Fibroblast of upper back skin (primary cell): ENCODE measurements around the gene TKFC.

Source experiments
- DNase-seq: peaks from one replicate; pipeline ENCODE4 v3.0.0-alpha.2; 2013

TKFC gene

DNA sequence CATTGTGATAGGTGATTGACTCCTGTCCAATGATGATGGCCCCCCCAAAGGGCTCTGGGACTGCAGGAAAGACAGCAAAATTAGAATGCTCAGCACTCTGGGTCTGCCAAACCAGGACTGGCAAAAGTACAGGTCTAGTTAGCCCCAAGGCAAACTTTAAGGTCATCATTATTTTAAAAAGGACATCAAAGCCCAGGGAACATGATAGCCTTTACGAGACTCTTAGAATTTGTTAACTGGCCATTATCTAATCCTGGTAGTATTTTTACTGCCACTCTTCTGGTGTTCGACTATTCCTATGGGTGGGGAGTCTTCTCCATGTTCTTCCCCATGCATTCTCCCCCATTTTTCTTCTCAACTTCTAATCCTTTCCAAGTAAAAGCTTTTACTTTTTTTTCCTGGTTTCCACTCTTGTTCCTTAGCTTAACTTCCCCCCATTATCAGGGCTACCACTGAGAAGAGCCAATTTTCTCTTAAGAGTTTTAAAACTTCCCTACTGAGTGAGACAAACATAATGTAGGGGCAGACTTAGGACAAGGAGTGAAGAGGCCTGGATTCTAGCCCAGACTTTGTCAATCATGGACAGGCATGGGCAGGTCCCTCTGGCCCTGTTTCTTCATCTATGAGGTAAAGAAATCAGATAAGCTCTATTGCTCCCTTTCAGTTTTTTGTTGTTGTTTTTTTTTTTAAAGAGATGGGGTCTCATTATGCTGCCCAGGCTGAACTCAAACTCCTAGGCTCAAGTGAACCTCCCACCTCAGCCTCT lies 7.2 kb upstream of the TKFC start:
- DNase-seq = no peak

DNA sequence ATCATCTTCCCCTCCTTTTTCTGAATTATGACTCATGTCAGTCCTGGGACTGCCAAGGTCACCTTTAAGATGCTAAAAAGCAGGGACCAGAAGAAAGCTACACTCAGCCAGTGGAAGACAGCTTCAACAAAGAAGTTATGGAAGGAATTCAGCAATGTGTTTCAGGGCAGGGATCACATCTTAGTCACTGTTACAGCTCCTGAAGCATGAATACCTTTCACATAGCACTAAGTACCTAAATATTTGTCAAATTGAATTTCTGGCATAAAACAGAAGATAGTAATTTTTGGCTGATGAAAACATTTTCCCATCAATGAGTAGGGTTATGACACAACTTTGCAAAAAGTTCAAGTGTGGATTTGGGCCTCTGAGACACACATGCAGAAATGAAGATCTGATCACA lies 5.4 kb upstream of the TKFC start:
- DNase-seq = peak; percentile 58

DNA sequence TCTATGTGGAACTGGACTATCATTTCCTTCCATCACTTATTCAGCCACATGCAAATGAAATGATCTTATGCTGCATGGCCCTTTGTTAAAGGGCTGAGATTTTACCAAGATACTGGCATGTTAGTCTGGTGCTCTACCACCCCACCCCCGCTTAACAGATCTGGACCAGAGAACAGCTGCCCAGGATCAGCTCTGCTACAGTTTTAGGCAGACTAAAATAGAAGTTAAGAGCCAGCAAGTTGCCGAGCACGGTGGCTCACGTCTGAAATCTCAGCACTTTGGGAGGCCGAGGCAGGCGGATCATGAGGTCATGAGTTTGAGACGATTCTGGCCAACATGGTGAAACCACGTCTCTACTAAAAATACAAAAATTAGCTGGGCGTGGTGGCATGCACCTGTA lies 4.7 kb upstream of the TKFC start:
- DNase-seq = no peak

DNA sequence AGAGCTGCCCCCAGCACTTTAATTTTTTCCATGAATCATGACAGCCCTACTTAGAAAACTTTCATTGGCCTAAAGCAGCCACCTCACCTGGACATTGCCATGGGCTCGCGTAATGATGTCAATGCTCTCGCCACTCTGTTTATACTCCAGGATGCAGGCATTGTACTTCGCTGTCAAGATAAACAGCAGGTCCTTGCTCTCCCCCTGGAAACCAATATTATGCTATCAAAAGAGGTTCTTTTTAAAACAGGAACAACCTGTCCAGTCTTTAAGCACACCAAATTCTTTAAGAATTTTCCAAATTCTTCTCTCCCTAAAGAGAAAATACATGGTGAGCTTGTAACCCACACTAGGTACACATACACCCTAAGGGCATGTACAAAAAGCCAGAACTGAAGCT lies 3.2 kb upstream of the TKFC start:
- DNase-seq = no peak

DNA sequence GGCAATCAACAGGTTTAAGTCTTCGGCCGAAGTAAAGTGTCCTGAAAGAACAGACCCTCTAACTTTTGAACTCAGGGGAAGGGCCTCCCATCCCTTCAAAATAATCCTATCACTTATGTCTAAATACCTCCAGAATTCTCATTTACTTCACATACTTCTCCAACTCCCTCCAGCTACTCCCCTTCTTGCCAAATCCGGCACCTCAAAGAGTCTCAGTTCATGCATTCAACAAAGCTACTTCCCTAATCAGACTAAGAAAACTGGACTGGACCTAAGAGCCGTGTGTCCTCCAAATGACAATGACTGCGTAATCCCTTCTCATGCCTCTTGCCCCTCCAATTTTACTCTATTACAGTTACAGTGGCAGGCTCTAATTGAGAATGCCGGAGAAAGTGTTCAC lies 1.4 kb upstream of the TKFC start:
- no peak for DNase-seq

DNA sequence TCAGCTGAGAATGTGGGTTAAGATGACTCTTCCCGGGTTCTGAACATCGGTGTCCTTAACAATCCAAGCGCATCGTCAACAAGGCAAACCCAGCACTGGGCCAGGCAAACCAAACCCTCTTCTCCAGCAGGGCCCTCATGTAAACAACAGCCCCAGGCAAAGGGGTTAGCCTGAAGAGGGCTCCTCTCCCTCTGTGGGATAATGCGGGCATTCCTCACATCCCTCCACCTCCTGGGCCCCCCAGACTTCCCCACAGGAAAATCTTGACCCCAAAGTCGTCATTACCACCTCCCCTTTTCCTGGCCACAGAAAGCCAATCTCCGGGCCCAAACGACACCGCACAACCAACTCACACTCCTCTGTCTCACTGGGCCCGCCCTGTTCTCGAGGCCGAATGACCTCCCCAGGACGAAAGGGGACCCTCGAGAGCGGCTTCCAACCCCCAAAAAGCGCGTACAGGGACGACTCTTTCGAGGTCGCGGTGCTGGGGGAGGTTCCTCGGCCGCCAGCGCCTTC lies 689 bp upstream of the TKFC start:
- DNase-seq = peak; percentile 12

DNA sequence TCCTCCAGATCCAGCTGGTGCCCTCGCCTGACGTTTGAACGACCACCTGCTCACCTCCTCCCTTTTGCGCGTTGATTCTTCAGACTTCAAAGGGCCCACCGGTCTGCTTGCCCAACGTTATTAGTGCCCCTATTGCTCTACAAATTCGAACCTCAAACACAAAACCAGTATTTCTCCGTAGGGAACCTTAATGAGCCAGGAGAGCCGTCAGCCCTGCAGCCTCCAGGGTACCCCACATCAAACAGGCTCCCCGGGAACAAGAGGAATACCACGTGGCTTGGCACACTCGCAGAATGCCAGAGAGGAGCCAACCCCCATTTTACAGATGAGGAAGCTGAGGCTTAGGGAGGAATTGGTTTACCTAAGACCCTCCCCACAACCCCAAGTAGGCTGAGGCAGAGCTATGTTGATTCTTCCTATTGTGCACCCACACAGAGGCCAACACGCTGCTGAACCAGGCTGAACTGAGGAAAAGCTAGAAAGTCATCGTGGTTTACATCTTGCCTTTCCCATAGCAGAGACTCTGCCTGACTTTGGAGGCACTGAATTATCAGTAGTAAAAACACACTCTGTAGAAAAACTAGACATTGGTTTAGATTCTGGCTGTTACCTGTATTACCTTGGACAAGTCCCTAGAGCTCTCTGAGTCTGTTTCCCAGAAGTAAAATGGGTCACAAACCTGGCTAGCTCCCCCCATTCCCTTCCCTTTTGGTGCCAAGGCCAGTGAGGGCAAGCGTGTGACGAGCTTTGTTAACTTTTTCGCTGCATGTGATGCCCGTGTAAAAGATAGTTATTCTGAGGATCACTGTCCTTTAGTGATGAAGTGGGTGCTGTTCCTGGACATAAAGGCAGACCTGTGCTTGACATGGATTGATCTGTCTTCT lies 764 bp downstream of the TKFC start:
- no peak for DNase-seq

DNA sequence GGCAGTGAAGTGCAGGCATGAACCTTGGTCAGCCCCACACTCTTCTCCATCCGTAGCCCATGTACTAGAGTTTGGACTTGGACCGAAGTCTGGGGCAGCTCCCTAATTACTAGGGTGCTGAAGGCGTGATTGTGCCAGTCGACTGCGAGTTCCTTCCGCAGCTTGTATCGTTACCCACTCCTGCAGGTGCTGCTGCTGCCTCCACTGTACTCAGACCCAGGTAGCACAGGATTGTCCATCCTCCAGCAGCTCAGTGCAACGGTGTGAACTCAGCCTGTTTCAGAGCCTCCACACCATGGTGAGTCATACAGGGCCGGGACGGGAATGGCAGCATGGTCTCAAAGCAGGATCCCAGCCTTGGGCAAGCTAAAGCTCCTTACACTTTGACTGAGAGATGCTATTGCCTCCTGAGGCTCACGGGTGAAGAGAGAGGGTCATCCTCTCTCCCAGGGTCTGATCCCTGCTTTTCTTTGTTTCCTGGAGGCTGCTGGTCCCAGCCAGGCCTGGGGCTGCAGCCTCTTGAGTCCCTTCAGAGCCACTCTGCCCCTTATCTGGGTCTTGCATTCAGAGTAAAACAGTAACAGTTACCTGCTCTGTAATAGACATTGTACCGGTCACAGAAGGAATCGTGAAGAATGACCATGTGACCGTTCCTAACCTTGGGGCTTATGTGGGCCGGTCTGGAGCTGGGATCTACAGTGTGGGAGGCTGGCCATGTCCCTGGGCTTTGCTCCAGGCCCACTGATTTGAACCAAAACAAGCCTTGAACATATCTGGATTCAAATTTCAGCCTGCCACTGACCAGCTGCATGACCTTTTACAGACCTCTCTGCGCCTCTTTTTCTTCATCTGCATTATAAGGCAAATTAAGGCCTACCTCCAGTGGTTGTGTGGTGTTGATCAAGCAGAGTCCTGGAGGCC lies 1.7 kb downstream of the TKFC start:
- DNase-seq = no peak

DNA sequence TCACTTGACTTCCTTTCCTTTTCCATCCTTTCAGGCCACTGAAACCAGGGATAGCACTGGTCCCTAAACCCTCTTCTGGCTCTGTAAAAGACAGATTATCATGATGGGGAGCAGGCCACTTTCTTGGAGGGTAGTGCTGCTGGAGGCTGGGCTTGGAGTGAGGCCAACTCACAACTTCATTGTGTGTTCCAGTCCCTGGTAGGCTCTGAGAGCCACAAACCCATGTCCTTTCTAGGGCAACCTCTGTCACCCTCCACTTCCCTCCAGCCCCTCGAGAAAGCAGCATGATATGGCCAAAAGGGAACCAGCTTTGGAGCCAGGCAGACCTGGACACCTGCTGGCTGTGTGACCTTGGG lies 2.3 kb downstream of the TKFC start:
- DNase-seq = no peak

DNA sequence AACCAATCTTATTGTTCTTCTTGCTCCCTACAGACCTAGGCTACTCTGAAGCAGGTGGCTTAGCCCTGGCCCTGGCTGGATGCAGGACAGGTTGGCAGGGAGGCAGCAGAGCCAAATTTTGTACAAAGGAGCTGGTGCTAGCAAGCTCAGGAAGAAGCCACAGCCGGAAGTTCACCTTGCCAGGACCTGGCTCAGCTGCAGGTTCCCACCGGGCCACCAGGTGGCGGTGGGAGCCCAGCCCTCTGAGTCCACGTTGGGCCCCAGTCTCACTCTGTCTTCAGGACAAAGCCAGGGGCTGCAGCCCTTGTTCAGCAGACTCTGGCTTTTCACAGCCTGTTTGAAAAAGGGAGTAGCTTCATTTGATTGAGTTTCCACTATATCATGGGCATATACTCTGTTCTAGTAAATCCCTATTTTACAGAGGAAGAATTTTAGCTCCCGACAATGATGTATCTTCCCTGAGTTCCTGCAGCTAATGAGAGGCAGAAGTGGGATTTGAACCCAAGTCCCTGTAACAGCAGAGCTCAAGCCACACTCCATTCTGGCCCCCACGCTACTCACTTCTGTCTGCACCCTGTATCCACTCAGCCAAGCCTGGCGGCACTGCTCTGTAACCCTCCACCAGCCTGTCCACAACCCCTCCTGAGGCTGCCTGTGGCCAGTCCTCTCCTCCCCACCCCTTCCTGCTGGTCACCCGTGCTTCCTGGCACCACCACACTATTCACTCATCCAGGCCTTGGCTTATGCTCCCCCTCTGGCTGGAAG lies 3.3 kb downstream of the TKFC start:
- DNase-seq = peak; percentile 72

DNA sequence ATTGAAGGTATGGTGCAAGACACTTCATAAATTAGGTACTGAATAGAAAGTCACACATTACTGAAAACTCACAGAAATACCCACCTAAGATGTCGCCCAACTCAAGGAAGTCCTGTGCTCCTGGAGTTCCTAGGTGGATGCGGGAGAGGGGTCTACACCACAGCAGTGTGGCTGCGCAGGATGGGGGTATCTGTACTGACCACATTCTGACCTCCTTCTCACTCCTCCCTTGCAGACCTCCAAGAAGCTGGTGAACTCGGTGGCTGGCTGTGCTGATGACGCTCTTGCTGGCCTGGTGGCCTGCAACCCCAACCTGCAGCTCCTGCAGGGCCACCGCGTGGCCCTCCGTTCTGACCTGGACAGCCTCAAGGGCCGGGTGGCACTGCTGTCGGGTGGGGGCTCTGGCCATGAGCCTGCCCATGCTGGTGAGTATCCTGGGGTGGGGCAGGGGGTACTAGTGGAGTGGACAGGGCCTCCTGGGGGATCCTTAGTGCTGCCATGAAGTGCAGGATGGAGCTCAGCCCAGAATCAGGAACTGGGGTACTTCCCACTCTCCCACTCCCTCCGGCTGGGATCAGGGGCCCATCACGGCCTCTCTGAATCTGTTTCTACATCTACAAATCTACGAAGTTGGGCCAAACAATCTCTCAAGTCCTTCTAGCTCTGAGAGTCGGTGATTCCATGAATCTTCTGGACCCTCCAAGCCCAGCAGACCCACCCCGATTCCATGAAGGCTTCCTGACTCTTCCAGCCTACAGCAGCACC lies 4.9 kb downstream of the TKFC start:
- no peak for DNase-seq

DNA sequence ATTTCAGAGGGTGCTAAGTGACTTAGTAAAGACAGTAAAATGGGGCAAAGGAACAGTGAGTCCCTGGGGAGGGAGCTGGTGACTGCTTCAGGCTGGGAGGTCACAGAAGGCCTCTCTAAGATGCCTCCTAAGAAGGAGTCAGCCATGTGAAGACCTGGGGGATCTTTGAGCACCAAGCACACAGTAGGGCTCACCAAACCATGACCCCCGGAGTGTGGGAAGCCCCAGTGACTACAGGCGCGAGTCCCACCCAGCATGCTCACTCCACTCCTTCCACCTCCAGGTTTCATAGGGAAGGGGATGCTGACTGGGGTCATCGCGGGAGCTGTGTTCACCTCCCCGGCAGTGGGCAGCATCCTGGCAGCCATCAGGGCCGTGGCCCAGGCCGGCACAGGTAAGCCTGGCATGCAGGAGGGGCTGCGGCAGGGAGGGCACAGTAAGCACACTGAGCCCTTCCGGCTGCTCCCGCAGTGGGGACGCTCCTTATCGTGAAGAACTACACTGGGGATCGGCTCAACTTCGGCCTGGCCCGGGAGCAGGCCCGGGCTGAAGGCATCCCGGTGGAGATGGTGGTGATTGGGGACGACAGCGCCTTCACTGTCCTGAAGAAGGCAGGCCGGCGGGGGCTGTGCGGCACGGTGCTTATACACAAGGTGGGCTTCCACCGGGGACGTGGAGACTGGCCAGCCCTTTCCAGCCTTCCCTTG lies 5.9 kb downstream of the TKFC start:
- DNase-seq = no peak

DNA sequence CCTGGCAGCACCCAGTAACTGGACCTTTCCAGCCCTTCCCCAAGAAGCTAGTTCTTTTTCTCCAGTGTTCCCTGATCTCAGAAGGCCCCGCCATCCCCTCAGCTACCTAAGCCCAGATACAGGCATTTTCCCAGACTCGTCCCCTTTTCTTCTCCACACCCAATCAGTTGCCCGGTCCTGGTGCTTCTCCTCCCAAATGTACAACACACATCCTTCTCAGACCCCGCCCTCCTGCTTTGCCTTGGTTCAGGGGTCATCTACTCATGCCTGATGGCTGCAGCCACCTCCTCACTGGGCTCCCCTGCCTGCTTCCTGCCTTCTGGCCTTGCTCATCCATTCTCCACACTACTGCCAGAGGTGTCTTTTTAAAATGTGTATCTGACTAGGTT lies 6.5 kb downstream of the TKFC start:
- no peak for DNase-seq

DNA sequence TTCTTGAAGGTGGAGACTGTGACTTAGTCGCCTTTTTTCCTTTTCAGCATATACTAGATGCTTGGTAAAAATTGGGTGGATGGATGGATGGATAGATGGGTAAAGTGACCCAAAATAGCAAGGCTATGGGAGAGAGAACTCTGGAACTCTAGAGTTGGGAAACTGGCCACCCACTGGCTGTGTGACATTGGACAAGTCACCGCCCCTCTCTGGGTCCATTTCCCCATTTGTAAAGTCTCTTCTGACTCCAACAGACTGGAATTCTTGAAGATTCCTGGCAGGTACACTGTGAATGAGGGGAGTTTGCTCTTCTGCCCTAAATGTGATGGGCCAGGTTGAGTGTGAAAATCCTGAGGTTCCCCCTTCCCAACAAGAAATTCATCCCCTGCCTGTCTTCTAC lies 8.0 kb downstream of the TKFC start:
- DNase-seq = no peak

DNA sequence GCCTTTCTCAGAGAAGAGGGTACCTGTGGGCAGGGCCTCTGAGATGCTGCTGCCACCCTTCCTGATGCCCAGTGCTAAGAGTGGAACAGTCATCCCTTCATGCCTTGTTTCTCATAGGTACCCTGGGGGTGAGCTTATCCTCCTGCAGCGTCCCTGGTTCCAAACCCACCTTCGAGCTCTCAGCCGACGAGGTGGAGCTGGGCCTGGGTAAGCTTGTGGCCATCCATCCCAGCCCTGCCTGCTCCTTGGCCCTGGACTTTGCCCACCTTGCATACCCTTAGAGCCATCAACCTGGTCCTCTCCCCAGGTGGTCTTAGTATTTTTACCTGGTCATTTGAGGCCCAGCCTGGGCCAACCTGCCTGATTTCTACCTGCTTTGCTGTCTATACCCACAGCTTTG lies 8.7 kb downstream of the TKFC start:
- DNase-seq = no peak

DNA sequence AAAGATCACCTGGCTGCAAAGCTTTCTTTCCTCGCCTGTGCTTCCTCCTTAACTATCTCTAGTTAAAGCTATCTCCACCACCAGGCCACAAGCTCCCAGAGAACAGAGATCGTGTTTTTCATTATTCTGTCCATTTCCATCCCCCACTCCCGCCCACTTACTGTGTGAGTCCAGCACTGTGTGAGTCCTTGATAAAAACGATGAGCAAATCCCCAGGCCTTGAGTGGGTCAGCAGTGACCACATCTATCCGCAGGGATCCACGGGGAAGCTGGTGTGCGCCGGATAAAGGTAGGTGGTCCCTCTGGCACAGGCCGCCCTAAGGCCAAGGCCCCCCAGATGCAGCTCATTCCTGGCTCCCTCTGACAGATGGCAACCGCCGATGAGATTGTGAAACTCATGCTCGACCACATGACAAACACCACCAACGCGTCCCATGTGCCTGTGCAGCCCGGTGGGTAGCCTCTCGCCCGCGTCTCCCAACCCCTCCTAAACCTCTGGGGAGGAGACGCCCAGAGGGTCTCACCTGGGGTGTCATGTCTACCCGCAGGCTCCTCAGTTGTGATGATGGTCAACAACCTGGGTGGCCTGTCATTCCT lies 9.3 kb downstream of the TKFC start:
- no peak for DNase-seq

DNA sequence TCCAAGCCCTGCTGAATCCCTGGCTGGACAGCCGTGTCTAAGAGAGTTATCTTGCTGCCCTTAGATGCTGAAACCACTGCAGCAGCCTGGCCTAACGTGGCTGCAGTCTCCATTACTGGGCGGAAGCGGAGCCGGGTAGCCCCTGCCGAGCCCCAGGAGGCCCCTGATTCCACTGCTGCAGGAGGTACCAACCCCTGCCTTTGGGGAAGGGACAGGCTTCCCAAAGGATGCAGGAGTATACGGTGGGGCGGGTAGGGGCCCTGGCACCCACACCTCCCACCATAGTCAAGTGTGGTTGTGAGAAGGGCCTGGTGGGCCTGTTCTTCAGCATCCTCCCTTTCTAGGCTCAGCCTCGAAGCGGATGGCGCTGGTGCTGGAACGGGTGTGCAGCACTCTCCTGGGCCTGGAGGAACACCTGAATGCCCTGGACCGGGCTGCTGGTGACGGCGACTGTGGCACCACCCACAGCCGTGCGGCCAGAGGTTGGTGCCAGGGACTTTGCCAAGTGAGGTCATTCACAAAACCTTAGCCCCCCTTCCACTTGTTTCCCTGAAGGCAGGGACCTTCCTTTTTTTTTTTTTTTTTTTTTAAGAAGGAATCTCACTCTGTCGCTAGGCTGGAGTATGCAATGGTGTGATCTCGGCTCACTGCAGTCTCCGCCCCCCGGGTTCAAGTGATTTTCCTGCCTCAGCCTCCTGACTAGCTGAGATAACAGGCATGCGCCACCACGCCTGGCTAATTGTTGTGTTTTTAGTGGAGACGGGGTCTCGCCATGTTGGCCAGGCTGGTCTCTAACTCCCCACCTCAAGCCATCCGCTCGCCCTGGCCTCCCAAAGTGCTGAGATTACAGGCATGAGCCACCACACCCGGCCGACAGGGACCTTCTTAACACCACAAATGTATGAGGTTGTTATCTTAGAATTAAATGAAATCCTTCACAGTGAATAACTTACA lies 11.0 kb downstream of the TKFC start:
- DNase-seq = no peak

DNA sequence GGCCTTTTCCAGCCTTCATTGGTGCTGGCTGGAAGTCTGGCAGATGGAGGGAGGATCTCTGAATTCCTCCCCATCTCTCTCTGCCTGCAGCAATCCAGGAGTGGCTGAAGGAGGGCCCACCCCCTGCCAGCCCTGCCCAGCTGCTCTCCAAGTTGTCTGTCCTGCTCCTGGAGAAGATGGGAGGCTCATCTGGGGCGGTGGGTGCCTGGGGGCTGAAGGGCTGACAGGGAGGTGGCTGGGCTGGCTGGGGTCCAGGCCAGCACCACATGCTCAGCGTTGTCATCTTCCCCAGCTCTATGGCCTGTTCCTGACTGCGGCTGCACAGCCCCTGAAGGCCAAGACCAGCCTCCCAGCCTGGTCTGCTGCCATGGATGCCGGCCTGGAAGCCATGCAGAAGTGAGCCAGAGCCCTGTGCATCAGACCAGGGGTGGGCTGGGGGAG lies 12.2 kb downstream of the TKFC start:
- DNase-seq = no peak
